Measurements from ENCODE around the gene CCDC73.

DNA sequence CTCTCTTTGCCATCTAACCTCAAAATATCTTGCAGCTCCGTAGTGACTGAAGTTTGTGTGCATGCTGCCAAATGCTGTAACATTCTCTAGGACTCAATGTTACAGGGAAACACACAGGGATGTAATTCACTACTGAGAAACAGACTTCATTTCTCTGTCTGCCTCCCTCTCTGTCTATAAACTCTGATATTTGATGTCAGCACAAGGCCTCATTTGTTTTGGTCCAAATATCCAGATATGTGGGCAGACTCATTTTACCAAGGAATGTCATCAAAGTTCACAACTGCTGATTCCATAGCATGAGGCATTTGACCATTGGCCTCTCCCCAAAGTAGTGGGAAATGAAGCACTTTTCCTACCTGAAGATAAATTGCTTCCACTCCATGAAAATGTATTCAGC is 32.8 kb upstream of the CCDC73 start:
- TF ChIP-seq, protein P1, sequence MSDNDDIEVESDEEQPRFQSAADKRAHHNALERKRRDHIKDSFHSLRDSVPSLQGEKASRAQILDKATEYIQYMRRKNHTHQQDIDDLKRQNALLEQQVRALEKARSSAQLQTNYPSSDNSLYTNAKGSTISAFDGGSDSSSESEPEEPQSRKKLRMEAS (IDR thresholded peaks at IDR 0.05): no peak
- TF ChIP-seq, protein P2, sequence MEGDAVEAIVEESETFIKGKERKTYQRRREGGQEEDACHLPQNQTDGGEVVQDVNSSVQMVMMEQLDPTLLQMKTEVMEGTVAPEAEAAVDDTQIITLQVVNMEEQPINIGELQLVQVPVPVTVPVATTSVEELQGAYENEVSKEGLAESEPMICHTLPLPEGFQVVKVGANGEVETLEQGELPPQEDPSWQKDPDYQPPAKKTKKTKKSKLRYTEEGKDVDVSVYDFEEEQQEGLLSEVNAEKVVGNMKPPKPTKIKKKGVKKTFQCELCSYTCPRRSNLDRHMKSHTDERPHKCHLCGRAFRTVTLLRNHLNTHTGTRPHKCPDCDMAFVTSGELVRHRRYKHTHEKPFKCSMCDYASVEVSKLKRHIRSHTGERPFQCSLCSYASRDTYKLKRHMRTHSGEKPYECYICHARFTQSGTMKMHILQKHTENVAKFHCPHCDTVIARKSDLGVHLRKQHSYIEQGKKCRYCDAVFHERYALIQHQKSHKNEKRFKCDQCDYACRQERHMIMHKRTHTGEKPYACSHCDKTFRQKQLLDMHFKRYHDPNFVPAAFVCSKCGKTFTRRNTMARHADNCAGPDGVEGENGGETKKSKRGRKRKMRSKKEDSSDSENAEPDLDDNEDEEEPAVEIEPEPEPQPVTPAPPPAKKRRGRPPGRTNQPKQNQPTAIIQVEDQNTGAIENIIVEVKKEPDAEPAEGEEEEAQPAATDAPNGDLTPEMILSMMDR (IDR thresholded peaks at IDR 0.05; ENCODE audit: low read depth, low read length, missing input control): no peak
